ENCODE data around the gene BNC2. TPM values are rescaled to one million over a fixed set of nuclear protein-coding genes. Genes with fewer than 3 reads are reported as not detected.

BNC2 gene
- total and polyA plus RNA-seq, 8 donors = 0.28 to 7.6 (median 0.99) TPM

DNA sequence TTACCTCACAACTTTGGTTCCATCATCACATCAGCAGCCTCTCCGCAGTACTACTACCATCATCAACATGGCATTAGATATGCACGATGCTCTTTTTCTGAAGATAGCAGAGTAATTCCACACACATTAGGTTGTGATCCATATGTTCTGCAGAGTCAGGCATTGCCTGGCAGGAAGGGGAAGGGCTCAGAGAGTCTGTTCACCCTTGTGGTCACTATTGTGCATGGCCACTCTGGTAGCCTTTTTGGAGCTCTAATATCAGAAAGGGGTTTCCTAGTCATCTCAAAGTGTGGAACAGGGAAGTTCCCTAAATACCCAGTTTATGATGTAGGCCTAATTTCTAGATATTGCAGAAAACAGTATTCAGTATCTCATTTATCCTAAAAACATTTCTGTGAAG is 373.6 kb downstream of the BNC2 start:
- no peak for DNase-seq
- H3K27ac ChIP-seq = no peak overlapping the region
- no peaks in the 10 kb centered on the region for H3K27me3 ChIP-seq
- H3K4me3 ChIP-seq = no peak overlapping the region
- H3K4me1 ChIP-seq = no peaks in the 10 kb centered on the region
- H3K9me3 ChIP-seq = no peaks in the 10 kb centered on the region
- intact Hi-C loops (cut with DNase I) = no loop called here
- no peaks in the 10 kb centered on the region for H3K36me3 ChIP-seq
- FAIRE-seq = no peak
- WGBS, 2 donors = 80 to 98% methylated on average over 2 of the region's 2 CpGs
- TF ChIP-seq CTCF (IDR thresholded peaks at IDR 0.05) = no peak
- no peak for ATAC-seq

DNA sequence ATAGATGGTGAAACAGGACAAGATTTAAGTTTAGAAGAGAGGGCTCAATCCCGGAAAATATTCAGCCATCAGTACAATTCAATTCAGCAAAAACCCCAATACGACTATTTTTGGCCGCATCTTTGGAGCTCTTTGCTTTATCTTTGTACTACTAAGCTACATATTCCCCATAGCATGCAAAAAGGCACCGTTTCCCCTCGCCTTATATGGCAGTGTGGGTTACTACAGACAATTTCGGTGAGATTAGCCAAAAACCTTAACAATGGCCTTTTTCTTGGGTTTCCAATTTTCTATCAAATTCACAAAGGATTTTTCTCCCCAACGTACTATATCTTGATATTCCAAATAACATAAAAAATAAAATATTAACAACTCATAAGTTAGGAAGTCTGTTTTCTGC is 382.6 kb downstream of the BNC2 start:
- FAIRE-seq = no peak
- intact Hi-C loops (cut with DNase I) = no loop called here

GRCh38 chr9:16485575-16486321 is 384.7 kb downstream of the BNC2 start:
- no peaks in the 10 kb centered on the region for H3K27me3 ChIP-seq
- H3K4me1 ChIP-seq = no peaks in the 10 kb centered on the region
- no peak for TF ChIP-seq CTCF (IDR thresholded peaks at IDR 0.05)
- DNase-seq (no peak), FAIRE-seq (no peak), ATAC-seq (no peak)
- no peaks in the 10 kb centered on the region for H3K36me3 ChIP-seq
- 62 to 79% methylated on average over 6 of the region's 6 CpGs for WGBS, 2 donors
- no peaks in the 10 kb centered on the region for H3K9me3 ChIP-seq
- no peak overlapping the region for H3K27ac ChIP-seq
- H3K4me3 ChIP-seq = no peak overlapping the region
- intact Hi-C loops (cut with DNase I) = no loop called here

More for the DNA sequence above, 382.6 kb downstream of the BNC2 start:
- TF ChIP-seq CTCF (IDR thresholded peaks at IDR 0.05) = no peak
- Histone ChIP-seq H3K4me3 (no peak overlapping the region), H3K27ac (no peak overlapping the region), H3K9me3 (no peaks in the 10 kb centered on the region), H3K36me3 (no peaks in the 10 kb centered on the region), H3K27me3 (no peaks in the 10 kb centered on the region), H3K4me1 (no peaks in the 10 kb centered on the region)
- DNase-seq (no peak), ATAC-seq (no peak)
- 71% methylated on average over 7 of the region's 7 CpGs for WGBS, 2 donors

GRCh38 chr9:16485160-16485559 is 385.3 kb downstream of the BNC2 start:
- no peak overlapping the region for H3K27ac ChIP-seq
- no peaks in the 10 kb centered on the region for H3K36me3 ChIP-seq
- no peak overlapping the region for H3K4me3 ChIP-seq
- H3K9me3 ChIP-seq = no peaks in the 10 kb centered on the region
- H3K27me3 ChIP-seq = no peaks in the 10 kb centered on the region
- intact Hi-C loops (cut with DNase I) = no loop called here
- ATAC-seq = no peak
- no peak for FAIRE-seq
- TF ChIP-seq CTCF (IDR thresholded peaks at IDR 0.05) = no peak
- WGBS, 2 donors = 75 to 80% methylated on average over 3 of the region's 3 CpGs
- no peaks in the 10 kb centered on the region for H3K4me1 ChIP-seq
- DNase-seq = no peak

GRCh38 chr9:16484744-16485143 is 385.7 kb downstream of the BNC2 start:
- WGBS, 2 donors = 54 to 69% methylated on average over 2 of the region's 2 CpGs
- H3K36me3 ChIP-seq = no peaks in the 10 kb centered on the region
- ATAC-seq = no peak
- H3K4me1 ChIP-seq = no peaks in the 10 kb centered on the region
- no peaks in the 10 kb centered on the region for H3K9me3 ChIP-seq
- no peak overlapping the region for H3K4me3 ChIP-seq
- H3K27me3 ChIP-seq = no peaks in the 10 kb centered on the region
- intact Hi-C loops (cut with DNase I) = no loop called here
- no peak for DNase-seq
- H3K27ac ChIP-seq = no peak overlapping the region
- TF ChIP-seq CTCF (IDR thresholded peaks at IDR 0.05) = no peak
- no peak for FAIRE-seq
